GM18951 (cell line): Measurements from ENCODE around the gene MACROD2.

Experiments used
- POLR2A ChIP-seq: IDR thresholded peaks from 4 replicates; pipeline ENCODE4 v1.6.1; 2011; ENCODE audit warnings: mild to moderate bottlenecking; ENCODE audit not compliant: insufficient read length, insufficient read depth; ENCODE audit errors: extremely low read depth
- in situ Hi-C: fragments of 300-500 bp; cut with MboI; formaldehyde crosslinking; loops from one replicate; pipeline ENCODE4 v1.12.0; 2022; ENCODE audit warnings: low sequenced_read_pairs, mixed read lengths, inconsistent platforms; ENCODE audit not compliant: unreplicated experiment

The MACROD2 gene

DNA sequence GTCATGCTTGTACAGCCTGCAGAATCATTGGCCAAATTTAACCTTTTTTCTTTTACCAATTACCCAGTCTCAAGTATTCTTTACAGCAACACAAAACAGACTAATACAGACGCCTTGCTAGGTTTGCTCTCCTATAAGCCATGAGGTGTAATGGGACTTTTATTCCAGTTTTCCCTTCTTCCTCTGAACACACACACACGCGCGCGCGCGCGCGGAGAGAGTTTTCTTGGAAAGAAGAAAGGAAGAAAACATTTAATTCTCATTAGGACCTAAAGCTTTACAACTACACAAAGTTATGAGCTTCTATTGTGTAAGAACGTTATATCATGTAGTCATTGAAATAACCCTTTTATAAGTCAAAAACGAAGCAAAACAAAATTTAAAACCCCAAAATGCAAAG lies 1023.6 kb downstream of the MACROD2 start:
- in situ Hi-C loops: no loop called here
- no peak for TF ChIP-seq POLR2A

DNA sequence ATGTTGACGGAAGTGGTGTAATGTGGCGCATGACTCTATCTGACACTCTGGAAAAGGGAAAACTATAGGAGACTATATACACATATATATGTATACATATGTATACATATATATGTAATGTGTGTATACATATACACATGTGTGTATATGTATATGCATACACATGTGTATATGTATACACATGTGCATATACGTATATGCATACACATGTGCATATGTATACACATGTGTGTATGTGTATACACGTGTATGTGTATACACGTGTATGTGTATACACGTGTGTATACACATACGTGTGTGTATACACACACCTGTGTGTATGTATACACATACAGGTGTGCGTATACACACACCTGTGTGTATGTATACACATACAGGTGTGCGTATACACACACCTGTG lies 1025.5 kb downstream of the MACROD2 start:
- in situ Hi-C loops: no loop called here
- TF ChIP-seq POLR2A: no peak

- no peak for TF ChIP-seq POLR2A
- in situ Hi-C loops: no loop called here
These were observed 1027.6 kb downstream of the MACROD2 start for GRCh38 chr20:15022921-15023320.

- in situ Hi-C loops: no loop called here
- no peak for TF ChIP-seq POLR2A
These were observed 1031.4 kb downstream of the MACROD2 start for GRCh38 chr20:15026759-15027158.

- TF ChIP-seq POLR2A: no peak
- in situ Hi-C loops: no loop called here
These were observed 1035.5 kb downstream of the MACROD2 start for GRCh38 chr20:15030826-15031225.

- in situ Hi-C loops: no loop called here
- TF ChIP-seq POLR2A: no peak
These were observed 1036.4 kb downstream of the MACROD2 start for GRCh38 chr20:15031546-15032351.

GRCh38 chr20:15032352-15032622 lies 1037.0 kb downstream of the MACROD2 start:
- no peak for TF ChIP-seq POLR2A

GRCh38 chr20:15033269-15033668 lies 1038.0 kb downstream of the MACROD2 start:
- TF ChIP-seq POLR2A: no peak
- in situ Hi-C loops: no loop called here

More at GRCh38 chr20:15032352-15032622, 1037.0 kb downstream of the MACROD2 start:
- in situ Hi-C loops: no loop called here

- no peak for TF ChIP-seq POLR2A
- in situ Hi-C loops: no loop called here
These were observed 1038.6 kb downstream of the MACROD2 start for GRCh38 chr20:15033891-15034290.

DNA sequence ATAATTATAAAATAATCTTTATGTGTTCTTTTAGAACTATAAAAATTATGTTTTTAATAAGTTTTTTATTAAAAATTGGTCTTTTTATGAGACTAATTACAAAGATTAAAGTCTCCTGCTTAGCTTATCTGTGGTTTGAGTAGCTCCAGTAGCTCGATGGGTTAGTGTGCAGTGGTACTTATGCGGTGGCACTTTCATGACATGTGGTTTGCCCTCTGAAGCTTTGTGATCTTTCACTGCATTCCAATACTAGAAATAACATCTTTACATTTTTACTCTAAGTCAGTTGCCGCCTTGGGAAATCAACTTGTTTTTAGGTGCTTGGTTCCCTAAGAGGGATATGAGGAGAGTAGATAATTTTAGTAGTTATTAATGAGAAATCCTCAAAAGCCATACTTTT lies 1041.6 kb downstream of the MACROD2 start:
- no peak for TF ChIP-seq POLR2A
- in situ Hi-C loops: no loop called here

- in situ Hi-C loops: no loop called here
- no peak for TF ChIP-seq POLR2A
These were observed 1043.9 kb downstream of the MACROD2 start for GRCh38 chr20:15039088-15039752.

- no peak for TF ChIP-seq POLR2A
- in situ Hi-C loops: no loop called here
These were observed 1047.4 kb downstream of the MACROD2 start for GRCh38 chr20:15042723-15043122.

- no peak for TF ChIP-seq POLR2A
- in situ Hi-C loops: no loop called here
These were observed 1049.9 kb downstream of the MACROD2 start for GRCh38 chr20:15045246-15045645.

- in situ Hi-C loops: no loop called here
- no peak for TF ChIP-seq POLR2A
These were observed 1051.7 kb downstream of the MACROD2 start for GRCh38 chr20:15047042-15047441.
